ENCODE measurements around the gene NFATC4.
"Not testable (repeated sequence)": the region's sequence is repeated elsewhere in the genome, so short reads cannot be mapped to it uniquely, and the experiment has no call there.

Gene NFATC4

GRCh38 chr14:24379907-24380730 lies 12.1 kb downstream of the NFATC4 start:
- TF ChIP-seq POLR2A (IDR thresholded peaks at IDR 0.05; ENCODE audit: low read length) (no peak), GATA1 (IDR thresholded peaks at IDR 0.05; ENCODE audit: low read depth, low read length) (no peak)

GRCh38 chr14:24381363-24382063 lies 13.5 kb downstream of the NFATC4 start:
- DNase-seq: no peak
- TF ChIP-seq GATA1 (IDR thresholded peaks at IDR 0.05; ENCODE audit: low read depth, low read length) (no peak), POLR2A (IDR thresholded peaks at IDR 0.05; ENCODE audit: low read length) (no peak)

More at GRCh38 chr14:24379907-24380730, 12.1 kb downstream of the NFATC4 start:
- DNase-seq: no peak

GRCh38 chr14:24382064-24382371 lies 14.0 kb downstream of the NFATC4 start:
- TF ChIP-seq GATA1 (IDR thresholded peaks at IDR 0.05; ENCODE audit: low read depth, low read length) (no peak), POLR2A (IDR thresholded peaks at IDR 0.05; ENCODE audit: low read length) (no peak)
- DNase-seq: no peak

GRCh38 chr14:24384169-24384568 lies 16.2 kb downstream of the NFATC4 start:
- TF ChIP-seq GATA1 (IDR thresholded peaks at IDR 0.05; ENCODE audit: low read depth, low read length): no peak
- DNase-seq: no peak

GRCh38 chr14:24385524-24385923 lies 17.5 kb downstream of the NFATC4 start:
- TF ChIP-seq GATA1 (IDR thresholded peaks at IDR 0.05; ENCODE audit: low read depth, low read length) (no peak), POLR2A (IDR thresholded peaks at IDR 0.05; ENCODE audit: low read length) (no peak)
- DNase-seq: no peak

GRCh38 chr14:24387009-24387345 lies 19.0 kb downstream of the NFATC4 start:
- DNase-seq: no peak
- TF ChIP-seq GATA1 (IDR thresholded peaks at IDR 0.05; ENCODE audit: low read depth, low read length) (no peak), POLR2A (IDR thresholded peaks at IDR 0.05; ENCODE audit: low read length) (no peak)

GRCh38 chr14:24387579-24387978 lies 19.6 kb downstream of the NFATC4 start:
- DNase-seq: not testable (repeated sequence)

GRCh38 chr14:24388474-24389179 lies 20.6 kb downstream of the NFATC4 start:
- TF ChIP-seq GATA1 (IDR thresholded peaks at IDR 0.05; ENCODE audit: low read depth, low read length): no peak
- TF ChIP-seq POLR2A (IDR thresholded peaks at IDR 0.05; ENCODE audit: low read length): no peak
- no peak for DNase-seq

GRCh38 chr14:24389226-24389848 lies 21.4 kb downstream of the NFATC4 start:
- no peak for TF ChIP-seq GATA1 (IDR thresholded peaks at IDR 0.05; ENCODE audit: low read depth, low read length)
- no peak for TF ChIP-seq POLR2A (IDR thresholded peaks at IDR 0.05; ENCODE audit: low read length)
- DNase-seq: no peak

- TF ChIP-seq GATA1 (IDR thresholded peaks at IDR 0.05; ENCODE audit: low read depth, low read length) (no peak), POLR2A (IDR thresholded peaks at IDR 0.05; ENCODE audit: low read length) (no peak)
- DNase-seq: no peak
Measured at GRCh38 chr14:24390701-24391468, 22.9 kb downstream of the NFATC4 start.

GRCh38 chr14:24392325-24393091 lies 24.5 kb downstream of the NFATC4 start:
- no peak for DNase-seq
- TF ChIP-seq POLR2A (IDR thresholded peaks at IDR 0.05; ENCODE audit: low read length): no peak
- no peak for TF ChIP-seq GATA1 (IDR thresholded peaks at IDR 0.05; ENCODE audit: low read depth, low read length)

- TF ChIP-seq POLR2A (IDR thresholded peaks at IDR 0.05; ENCODE audit: low read length) (no peak), GATA1 (IDR thresholded peaks at IDR 0.05; ENCODE audit: low read depth, low read length) (no peak)
- DNase-seq: peak; percentile 13 to 24
Measured at GRCh38 chr14:24394275-24394674, 26.3 kb downstream of the NFATC4 start.

Data from erythroblast (primary cell).